Activated T-cell treated with anti-CD3 and anti-CD28 coated beads, Interleukin-2, amount 50 U/mL, for 48 hours (primary cell): ENCODE measurements around the gene CPA4.
A peak's percentile ranks its signal among the peaks of the same experiment; 100 is the strongest.
"Not testable (repeated sequence)": the region's sequence is repeated elsewhere in the genome, so short reads cannot be mapped to it uniquely, and the experiment has no call there.

ENCODE experiments used
- DNase-seq, 2 experiments: peaks; one replicate each; pipeline ENCODE4 v3.0.0-alpha.2; 2020

CPA4 gene

DNA sequence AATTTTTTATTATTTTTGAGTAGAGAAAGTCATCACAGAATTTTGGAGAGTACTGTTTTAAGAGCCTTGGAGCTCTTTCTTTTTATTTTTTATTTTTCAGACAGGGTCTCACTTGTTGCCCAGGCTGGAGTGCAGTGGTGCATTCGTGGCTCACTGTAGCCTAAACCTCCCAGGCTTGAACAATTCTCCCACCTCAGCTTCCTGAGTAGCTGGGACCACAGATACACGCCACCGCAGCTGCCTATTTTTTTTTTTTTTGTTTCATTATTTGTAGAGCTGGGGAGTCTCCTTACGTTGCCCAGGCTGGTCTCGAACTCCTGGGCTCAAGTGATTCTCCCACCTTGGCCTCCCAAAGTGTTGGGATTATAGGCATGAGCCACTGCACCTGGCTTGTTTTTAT is 10.6 kb downstream of the CPA4 start:
- DNase-seq = no peak

DNA sequence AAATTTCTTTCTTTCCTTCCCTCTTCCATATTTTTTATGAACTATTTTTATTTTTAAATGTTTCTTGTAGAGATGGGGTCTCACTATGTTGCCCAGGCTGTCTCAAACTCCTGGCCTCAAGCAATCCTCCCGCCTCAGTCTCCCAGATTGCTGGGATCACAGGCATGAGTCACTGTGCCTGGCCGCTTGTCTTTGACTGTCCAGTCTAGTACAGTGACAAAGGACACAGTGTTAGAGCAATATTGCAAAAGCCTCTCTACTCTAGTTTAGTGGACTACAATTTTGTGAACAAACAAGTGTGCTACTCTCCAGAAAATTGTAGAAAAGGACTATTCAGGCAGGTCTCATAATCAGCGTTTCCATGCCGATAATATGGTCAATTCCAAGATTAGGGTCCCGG is 11.0 kb downstream of the CPA4 start:
- no peak for DNase-seq

DNA sequence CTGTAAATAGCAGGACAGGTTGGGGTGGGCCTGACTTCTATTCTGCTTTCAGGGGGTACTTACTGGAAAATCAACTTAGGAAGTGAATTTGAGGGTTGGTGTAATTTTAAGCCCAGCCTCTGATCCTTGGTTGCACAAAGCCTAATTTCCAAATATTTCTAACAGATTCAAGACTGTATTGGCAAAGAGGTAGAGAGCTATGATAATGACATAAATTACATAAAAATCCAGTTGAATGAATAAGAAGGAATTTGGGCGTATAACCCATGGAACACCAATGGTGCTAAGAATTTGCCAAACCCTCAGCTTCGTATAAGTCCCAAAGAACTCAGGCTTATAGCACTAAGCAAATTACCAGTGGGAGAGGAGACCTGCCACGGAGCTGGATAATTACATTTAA is 11.9 kb downstream of the CPA4 start:
- DNase-seq = no peak

DNA sequence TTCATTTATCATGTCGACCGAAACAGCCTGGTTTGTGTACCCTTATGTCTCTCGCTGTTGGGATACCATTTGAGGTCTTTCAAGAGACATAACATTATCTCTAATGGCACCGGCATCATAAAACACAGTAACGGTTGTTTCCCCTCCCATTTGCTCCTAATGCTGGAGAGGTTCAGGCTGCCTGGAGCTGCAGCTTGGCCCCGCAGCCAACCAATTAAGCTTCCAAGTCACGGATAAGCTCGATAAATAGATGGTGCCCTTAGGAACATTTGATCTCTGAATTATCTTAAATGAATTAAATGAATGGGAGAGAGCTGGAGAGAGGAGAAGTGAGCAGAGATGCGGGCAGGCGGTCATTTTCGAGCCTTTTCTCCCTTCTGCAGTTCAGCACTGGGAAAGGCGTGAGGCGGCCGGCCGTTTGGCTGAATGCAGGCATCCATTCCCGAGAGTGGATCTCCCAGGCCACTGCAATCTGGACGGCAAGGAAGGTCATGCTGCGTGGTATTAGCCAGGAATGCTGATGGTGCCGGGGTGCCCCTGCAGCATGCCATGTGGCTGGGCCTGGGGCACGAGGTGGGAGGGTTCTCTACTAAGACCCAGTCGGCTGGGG is 12.6 kb downstream of the CPA4 start:
- no peak for DNase-seq

DNA sequence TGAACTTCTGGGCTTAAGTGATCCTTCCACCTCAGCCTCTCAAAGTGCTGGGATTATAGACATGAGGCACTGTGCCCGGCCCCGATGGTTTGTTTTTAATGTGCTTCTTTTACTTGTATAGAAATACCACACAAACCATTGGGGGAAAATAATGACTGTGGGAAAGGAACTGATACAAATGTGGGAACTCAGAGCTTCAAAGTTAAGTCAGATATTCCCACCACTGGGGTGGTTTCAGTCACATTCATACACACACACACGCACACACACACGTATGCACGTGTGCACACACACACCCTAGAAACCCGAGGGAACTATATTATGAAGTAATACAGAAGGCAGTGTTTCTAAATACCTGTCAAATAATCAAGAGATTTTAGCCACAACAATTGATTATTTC is 17.0 kb downstream of the CPA4 start:
- DNase-seq = peak in 1 of 2 experiments; percentile 20

DNA sequence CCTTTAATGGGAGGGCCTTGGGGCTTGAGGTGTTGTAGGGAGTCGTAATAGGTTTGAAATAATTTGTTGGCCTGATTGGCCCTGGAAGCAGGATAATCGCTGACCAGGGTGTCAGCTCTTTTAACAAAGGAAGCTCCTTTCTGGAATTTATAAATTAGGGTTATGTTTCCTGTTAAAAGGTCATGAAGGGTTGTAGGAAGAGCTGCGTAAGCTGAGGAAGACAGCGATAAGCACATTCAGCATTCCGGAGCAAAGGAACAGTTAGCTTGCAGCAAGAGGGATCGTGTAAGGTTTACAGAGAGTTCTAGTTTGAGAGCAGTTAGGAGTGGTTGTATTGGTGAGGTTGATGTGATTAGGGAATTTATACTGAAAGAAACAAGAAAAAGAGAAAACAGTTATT is 21.3 kb downstream of the CPA4 start:
- no peak for DNase-seq

DNA sequence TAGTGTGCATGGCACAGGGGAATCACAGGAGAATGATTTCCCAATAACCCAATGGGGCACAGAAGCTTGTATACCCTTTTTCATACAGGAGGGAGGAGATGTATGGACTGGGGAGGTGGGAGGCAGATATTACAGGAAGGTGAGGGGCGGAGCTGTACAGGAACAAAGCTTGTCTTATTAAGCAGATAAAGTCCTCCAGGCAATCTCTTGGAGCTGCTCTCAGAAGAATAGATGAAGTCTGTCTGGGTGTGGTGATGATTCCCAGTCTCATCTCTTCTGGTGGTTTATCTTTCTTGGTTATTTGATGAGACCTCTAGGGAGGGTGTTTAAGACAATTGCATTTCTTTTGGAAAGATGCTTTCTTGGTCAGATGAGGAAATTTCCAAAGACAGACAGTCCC is 26.6 kb downstream of the CPA4 start:
- DNase-seq = no peak

DNA sequence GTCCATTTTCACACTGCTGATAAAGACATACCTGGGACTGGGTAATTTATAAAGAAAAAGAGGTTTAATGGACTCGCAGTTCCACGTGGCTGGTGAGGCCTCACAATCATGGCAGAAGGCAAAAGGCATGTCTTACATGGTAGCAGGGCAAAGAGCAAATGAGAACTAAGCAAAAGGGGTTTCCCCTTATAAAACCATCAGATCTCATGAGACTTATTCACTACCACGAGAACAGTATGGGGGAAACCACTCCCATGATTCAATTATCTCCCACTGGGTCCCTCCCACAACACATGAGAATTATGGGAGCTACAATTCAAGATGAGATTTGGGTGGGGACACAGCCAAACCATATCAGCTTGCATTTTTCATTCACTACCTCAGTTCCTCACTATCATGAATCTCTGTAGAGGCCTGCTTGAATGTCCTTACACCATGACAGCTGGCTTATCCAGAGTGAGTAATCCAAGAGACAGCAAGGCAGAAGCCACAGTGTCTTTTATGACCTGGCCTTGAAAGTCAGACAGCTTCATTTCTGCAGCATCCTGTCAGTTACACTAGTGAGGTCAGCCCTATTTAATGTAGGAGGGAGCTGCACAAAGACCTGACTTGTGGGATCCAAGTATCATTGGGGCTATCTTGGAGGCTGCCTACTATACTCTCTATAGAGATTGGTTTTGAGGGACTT is 28.7 kb downstream of the CPA4 start:
- not testable (repeated sequence) for DNase-seq

DNA sequence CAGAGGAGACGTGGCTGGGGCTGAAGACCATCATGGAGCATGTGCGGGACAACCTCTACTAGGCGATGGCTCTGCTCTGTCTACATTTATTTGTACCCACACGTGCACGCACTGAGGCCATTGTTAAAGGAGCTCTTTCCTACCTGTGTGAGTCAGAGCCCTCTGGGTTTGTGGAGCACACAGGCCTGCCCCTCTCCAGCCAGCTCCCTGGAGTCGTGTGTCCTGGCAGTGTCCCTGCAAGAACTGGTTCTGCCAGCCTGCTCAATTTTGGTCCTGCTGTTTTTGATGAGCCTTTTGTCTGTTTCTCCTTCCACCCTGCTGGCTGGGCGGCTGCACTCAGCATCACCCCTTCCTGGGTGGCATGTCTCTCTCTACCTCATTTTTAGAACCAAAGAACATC is 29.7 kb downstream of the CPA4 start:
- DNase-seq = no peak

DNA sequence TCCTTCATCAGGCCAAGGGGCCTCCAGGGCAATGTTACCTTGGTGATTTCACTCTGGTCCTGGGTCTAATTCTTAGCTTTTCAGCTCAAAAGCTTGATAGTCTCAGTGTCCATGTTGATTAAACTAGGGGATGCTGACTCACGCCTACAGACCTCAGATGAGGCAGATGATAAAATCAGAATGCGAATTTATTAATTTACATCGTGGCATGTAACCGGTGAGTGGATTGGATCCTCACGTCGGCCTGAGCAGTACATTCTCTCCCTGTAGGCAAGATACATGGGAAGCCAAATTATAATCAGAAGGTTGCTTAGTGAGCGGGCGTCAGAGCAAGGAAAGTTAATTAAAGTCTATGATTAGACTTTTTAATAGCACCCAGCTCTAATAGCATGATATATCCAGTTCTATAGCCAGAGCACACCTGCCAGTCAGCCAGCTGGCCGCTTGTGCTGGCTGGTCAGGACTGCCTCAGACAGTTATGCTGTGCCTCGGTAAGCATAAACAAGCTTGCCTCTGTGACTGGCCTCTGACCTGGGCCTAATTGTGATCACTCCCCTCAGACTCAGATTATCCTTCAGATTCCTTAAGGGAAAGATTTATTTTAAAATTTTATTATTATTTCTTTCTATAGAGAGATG is 31.5 kb downstream of the CPA4 start:
- no peak for DNase-seq

DNA sequence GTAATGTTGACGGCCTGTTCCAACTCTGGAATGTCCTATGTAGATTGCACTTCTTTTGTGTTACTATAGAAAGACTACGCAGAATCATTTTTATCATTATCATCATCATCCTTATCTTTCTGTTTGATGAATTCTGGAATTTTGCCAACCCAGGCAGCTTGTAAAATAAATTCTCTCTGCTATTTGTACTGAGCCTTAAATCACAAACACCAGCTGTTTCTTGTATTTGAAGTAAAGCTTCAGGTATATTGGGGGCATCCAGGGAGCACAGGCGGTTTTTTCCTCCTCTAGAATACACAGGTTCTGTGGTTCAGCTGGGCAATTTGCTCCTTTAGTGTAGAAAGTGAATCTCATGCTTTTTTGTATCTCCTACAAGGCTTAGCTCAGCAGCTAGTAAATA is 36.7 kb downstream of the CPA4 start:
- no peak for DNase-seq

DNA sequence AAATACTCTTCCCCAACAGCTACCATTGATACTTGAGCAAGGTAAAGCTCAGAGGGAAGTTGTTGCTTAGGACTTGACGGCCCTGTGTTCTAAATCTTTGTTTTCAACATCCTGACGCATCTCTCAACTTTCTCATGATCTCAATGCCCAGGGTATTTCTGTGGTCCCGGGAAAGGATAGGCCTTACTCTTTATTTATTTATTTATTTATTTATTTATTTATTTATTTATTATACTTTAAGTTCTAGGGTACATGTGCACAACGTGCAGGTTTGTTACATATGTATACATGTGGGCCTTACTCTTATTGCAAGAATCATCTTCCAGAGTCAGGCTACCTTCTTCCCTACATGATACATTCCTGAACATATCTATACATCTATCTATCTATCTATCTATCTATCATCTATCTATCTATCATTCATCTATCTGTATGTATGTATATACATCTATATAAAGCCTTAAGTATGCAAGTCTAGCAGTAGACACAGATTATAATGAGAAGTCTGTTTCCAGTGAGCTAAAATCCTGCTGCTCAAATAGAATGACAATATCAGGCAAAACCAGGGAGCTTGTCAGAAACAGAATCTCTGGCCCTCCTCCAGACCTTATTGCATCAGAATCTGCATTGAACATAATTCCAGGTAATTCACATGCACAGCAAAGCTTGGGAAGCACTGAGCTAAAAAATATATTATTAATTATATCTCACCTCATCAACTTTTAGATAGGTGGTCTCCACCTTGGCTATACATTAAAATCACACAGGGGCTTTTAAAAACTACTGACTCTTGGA is 39.5 kb downstream of the CPA4 start:
- DNase-seq = no peak

DNA sequence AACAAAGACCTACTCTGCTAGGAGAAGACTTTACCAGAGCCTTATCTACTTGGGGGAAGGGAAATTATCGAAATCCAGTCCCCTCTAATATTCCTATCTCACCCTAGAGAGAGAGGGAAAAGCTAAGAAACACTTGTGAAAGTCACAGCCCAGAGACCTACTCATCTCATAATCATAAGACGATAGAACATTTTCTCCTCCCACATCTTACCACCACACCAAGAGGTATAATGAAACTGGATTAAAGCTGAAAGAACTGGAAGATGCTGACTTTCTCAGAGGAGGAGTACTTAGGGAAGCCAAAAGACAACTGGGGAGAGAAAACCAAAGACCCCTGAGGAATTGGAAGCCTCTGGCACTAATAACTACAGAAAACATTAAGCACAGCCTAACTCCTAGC is 40.9 kb downstream of the CPA4 start:
- DNase-seq = no peak

DNA sequence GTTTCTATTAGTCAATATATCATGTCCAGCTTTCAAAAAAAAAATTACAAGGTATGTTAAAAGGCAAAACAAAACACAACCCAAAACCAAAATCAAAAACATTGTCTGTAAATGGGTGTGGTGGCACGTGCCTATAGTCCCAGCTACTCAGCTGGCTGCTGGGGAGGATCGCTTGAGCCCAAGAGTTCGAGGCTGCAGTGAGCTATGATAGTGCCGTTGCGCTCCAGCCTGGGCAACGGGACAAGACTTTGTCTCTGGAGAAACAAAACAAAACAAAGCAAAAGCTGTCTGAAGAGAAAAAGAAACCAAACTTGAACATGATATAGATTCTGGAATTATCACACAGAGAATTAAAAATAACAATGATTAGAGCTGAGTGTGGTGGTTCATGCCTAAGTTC is 41.3 kb downstream of the CPA4 start:
- DNase-seq = no peak

DNA sequence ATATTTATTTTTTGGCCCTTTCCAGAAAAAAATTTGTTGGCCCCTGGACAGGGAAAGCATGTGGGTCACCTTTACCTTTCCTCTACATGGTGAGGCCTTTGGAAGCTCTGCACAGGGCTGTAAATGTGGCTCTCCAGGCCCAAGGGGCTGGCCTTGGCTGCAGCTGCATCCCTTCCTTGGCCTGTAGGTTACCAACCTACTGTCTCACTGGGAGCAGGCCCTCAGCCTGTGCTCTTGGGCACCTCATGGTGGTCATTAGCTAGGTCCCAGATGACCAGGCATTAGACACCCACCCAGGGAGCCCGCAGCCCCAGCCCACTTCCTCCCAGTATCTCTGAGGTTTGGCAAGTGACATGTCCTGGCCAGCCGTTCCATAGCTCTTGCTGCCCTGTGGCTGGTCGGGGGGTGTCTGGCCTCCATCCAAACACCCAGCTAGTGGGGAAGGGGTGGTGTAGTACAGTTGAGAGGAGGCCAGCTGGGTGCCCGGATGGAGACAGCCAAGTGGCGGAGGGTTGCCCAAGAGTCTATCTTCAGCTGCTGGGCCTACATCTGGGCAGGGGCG is 44.5 kb downstream of the CPA4 start:
- DNase-seq = no peak

DNA sequence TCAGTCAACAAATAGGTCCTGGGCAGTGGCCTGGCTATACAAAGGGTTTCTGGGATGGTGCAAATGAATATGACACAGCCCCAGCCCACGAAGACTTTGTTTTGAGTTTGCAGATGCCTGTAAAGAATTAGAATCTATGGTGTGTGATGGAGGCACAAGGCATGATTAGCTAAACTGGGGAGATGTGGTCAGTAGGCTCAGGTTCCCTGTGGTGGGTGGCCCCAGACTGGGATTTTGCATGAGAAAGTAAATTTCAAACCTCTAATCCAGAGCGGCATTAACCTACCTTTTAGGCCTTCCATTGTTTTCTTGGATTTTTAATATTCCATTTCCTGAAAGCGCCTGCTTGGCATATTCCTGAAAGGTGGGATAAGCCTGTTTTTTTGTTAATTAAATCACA is 45.3 kb downstream of the CPA4 start:
- no peak for DNase-seq

DNA sequence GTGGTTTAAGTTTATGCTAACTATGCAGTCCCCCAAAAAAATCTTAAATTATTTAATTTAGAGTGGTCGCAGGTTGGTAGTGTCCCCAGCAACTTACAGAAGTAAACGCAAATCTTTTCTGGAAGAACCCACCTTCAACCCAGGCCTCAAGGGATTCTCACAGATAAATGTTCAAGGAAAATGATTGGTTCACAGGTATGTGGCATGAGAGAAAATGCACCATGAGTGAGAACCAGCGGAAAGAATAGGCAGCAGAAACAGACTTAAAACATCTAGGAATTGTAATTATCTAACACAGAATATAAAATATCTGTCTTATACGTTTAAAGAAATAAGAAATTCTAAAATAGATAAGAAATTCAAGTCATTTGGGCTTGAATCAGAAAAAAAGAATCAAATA is 48.9 kb downstream of the CPA4 start:
- DNase-seq = no peak

DNA sequence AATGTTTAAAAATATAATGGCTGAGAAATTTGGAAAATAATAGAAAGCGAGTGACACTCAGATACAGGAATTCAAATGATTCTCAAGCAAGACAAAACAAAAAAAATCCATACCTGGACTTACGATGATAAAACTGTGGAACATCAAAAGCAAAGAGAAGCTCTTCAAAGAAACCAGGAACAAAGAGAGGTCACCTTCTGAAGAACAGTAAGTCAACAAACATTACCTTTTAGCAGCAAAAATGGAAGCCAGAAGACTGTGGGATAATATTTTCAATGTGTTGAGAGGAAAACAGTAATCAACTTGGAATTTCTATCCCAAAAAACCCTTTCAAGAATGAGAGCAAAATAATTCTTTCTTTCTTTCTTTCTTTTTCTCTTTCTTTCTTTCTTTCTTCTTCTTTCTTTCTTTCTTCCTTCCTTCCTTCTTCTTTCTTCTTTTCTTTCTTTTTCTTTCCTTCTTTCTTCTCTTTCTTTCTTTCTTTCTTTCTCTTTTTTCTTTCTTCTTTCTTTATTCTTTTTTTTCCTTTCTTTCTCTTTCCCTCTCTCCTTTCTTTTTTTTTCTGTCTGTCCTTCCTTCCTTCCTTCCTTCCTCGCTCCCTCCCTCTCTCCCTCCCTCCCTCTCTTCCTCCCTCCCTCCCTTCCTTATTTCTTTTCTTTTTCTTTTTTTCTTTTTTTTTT is 49.9 kb downstream of the CPA4 start:
- no peak for DNase-seq

DNA sequence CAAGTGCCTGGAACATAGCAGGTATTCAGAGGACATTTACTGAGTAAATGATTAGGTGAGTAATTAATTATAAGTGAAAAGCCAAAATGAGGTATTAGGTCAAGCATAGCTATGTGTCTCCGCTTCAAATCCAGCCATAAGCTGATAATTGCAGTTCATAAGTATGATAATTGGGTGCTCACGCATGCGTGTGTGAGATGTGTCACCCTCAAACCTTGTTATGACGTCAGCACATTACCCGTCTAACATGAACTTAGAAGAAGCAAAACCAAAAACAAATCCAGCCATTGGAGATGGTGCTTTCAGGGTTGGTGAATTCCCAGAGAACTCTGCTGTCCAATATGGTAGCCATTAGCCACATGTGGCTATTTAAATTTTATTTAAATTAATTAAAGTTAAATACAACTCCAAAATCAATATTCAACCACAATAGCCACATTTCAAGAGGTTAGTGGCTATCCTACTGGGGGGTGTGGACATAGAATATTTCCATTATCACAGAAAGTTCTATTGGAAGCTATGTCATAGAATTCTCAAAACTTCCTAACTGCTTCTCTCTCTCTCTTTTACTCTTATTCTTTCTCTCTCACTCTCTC is 51.4 kb downstream of the CPA4 start, which contains the start of gene CPA5:
Gene CPA5, plus strand, starts transcription at position 546 of the 596 bp plus-strand sequence. CDS start 1,670 bp downstream, outside the sequence.
- no peak for DNase-seq

DNA sequence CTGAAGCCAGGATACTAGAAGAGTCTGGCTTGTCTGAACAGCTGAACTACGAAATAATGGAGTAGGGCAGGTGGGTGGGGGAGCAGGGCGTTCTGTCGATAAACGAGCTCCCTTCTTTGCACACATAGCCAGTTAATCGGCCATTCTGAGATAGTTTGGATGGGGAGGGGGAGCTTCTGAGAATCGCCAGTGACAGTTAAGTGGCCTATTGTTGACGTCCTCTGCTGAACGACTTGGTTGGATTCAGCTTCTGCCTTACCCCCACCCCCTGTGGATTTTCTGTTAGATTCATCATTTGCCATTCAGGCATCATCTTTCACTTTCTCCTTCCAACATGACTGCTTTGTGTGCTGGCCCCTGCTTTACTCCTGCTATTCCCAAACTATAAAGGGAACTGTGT is 52.2 kb downstream of the CPA4 start:
- no peak for DNase-seq

DNA sequence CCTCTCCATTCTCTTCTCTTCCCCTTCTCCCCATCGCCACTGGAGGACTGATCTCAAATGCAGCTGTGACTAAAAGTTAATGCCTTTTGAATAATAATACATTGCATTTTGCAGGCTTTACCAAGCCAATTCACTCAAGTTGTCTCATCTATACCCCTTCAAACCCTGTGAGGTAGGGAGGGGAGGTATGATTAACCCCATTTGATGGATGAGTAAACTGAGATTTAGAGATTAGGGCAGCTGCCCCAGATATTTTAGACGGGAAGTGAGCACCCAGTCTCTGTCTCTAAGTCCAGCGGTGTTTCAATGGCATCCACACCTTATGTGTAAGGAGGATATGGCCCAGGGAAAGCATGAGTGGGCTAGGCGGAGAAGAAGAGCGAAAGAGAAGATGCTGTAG is 52.8 kb downstream of the CPA4 start:
- DNase-seq = no peak

DNA sequence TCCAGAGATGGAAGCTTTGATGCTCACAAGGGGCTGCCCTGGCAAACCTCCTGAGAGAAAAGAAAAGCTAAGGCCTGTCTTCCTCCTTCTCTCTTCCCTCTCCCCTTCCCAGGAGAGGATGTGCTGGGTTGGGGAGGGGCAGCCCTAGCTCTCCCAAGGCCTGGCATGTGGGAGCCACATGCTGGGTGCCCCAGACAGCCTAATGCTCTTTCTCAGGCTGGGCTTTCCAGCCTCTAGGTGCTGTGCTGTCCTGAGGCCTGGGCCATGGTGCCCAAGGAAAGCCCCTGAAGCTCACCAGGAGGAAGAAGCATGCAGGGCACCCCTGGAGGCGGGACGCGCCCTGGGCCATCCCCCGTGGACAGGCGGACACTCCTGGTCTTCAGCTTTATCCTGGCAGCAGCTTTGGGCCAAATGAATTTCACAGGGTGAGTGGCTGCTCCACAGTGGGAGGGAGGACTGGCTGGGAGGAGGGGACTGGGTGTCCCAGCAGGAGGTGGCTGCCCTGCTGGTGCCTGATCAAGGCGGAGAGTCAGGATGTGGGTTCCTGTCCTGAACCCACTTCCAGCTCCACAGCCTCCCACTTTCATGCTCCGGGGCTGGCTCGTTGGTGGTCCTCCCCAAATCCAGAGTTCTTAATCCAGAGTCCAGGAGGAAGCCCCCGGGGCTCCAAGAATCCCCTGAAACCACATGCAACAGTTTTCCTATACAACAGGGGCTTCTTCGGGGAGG is 53.4 kb downstream of the CPA4 start:
- DNase-seq = no peak
